AG04450 (cell line): ENCODE data around the gene RASGRP3. TPM values are rescaled to one million over a fixed set of nuclear protein-coding genes. Genes with fewer than 3 reads are reported as not detected.
"Not testable (repeated sequence)": the region's sequence is repeated elsewhere in the genome, so short reads cannot be mapped to it uniquely, and the experiment has no call there.

Source experiments
- CTCF ChIA-PET: fragments of 300-600, 350-600 bp; formaldehyde crosslinking; extraction: SDS; loops from one replicate; lab custom pipeline; 2022; ENCODE audit warnings: antibody characterized with exemption, inconsistent platforms; lab: Charles Lee
- POLR2A ChIA-PET: fragments of 350-600 bp; formaldehyde crosslinking; extraction: SDS; loops from one replicate; lab custom pipeline; 2021; ENCODE audit warnings: antibody characterized with exemption, inconsistent platforms; lab: Yijun Ruan, JAX
- DNase-seq: peaks from one replicate; pipeline ENCODE4 v3.0.0-alpha.2; 2011; ENCODE audit warnings: low read depth, low spot score
- H3K27ac ChIP-seq: one replicate; pipeline ENCODE4 v1.5.1; 2012; ENCODE audit warnings: low read depth, low read length, control low read depth
- H3K27me3 ChIP-seq: one replicate; pipeline ENCODE4 v1.6.0; 2012; ENCODE audit warnings: low read length; ENCODE audit not compliant: control insufficient read depth, insufficient read depth
- H3K4me3 ChIP-seq: 2 replicates; pipeline ENCODE4 v1.5.1; 2011; ENCODE audit warnings: mild to moderate bottlenecking, low read depth, low read length, control low read depth
- H3K9me3 ChIP-seq: 2 replicates; pipeline ENCODE4 v1.5.1; 2012; ENCODE audit warnings: low read length; ENCODE audit not compliant: control insufficient read depth, insufficient read depth
- polyA plus RNA-seq: library from polyadenylated mRNA; depleted of rRNA; stranded (reverse); fragments of >200 nt; gene quantifications from 2 replicates; pipeline ENCODE4 v1.2.3, GENCODE V29; 2011
- TF ChIP-seq, protein P1 (sequence below): IDR thresholded peaks from 2 replicates; pipeline ENCODE4 v1.5.1; 2011; ENCODE audit warnings: low read depth, low read length, control low read depth, inconsistent platforms

Gene RASGRP3
- polyA plus RNA-seq, 1 experiment, result 1.4 TPM

DNA sequence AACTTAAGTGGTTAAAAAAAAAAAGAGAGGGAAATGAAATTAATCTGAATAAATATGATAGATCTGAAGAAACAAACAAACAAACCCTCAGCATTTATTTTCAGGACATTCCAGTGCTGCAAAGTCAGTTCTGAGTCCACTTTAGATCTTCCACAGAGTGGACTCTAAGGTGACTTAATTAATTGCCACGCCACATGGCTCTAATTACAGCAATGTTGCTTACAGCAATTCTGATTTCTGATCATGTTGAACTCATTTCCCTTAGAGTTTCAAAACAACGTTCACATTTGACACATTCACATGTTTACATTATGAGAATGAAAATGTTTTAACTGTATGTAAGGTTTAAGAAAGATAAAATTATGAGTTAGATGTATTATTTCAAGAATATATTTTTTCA is 38.6 kb upstream of the RASGRP3 start:
- Histone ChIP-seq H3K4me3 (no peak overlapping the region), H3K27me3 (no peaks in the 10 kb centered on the region), H3K27ac (no peak overlapping the region), H3K9me3 (no peaks in the 10 kb centered on the region)
- POLR2A ChIA-PET, result interaction anchor here (1.2 kb wide), 1 partner anchor 38 kb away, joined by 6 read pairs; the partner anchor contains the start of gene RASGRP3
- DNase-seq, result no peak
- TF ChIP-seq, protein P1, sequence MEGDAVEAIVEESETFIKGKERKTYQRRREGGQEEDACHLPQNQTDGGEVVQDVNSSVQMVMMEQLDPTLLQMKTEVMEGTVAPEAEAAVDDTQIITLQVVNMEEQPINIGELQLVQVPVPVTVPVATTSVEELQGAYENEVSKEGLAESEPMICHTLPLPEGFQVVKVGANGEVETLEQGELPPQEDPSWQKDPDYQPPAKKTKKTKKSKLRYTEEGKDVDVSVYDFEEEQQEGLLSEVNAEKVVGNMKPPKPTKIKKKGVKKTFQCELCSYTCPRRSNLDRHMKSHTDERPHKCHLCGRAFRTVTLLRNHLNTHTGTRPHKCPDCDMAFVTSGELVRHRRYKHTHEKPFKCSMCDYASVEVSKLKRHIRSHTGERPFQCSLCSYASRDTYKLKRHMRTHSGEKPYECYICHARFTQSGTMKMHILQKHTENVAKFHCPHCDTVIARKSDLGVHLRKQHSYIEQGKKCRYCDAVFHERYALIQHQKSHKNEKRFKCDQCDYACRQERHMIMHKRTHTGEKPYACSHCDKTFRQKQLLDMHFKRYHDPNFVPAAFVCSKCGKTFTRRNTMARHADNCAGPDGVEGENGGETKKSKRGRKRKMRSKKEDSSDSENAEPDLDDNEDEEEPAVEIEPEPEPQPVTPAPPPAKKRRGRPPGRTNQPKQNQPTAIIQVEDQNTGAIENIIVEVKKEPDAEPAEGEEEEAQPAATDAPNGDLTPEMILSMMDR, result no peak
- CTCF ChIA-PET, result interaction anchor here (2.0 kb wide), 1 partner anchor 42 kb away, joined by 11 read pairs; no protein-coding TSS in a partner anchor

DNA sequence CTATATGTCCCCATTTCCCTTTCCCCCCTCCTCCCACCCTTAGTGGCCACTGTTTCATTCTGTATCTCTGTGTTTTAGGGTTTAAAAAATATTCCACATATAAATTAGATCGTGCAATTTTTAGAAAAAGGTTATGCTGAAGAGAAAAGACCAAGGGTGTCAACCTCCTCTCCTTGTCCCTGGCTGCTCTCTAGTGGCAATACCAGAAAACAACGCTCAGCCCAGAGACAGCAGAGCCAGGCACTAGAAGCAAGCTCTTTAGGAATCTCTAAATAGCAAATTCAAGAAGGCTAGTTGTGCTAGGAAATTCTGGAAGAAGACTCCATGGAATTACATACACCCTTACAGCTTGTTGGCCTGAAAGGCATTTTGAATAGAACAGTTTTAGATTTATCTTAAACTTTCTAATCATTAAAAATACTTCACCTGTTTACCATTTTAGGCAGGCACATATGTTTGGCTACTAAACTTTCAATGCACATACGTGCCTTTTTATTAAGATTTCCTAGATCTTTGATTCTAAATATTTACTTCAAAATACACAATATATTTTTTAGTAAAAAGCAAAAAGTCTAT is 35.1 kb upstream of the RASGRP3 start:
- ChIA-PET POLR2A (no interaction called here), CTCF (interaction anchor here (0.5 to 2.8 kb wide), 33 partner anchors 9 to 690 kb away, joined by 3 to 22 read pairs (median 4); no protein-coding TSS in a partner anchor)
- H3K27ac ChIP-seq, result no peak overlapping the region
- TF ChIP-seq, protein P1, result peak; percentile 82
- DNase-seq, result no peak
- no peak overlapping the region for H3K4me3 ChIP-seq
- H3K27me3 ChIP-seq, result no peaks in the 10 kb centered on the region
- H3K9me3 ChIP-seq, result no peaks in the 10 kb centered on the region

DNA sequence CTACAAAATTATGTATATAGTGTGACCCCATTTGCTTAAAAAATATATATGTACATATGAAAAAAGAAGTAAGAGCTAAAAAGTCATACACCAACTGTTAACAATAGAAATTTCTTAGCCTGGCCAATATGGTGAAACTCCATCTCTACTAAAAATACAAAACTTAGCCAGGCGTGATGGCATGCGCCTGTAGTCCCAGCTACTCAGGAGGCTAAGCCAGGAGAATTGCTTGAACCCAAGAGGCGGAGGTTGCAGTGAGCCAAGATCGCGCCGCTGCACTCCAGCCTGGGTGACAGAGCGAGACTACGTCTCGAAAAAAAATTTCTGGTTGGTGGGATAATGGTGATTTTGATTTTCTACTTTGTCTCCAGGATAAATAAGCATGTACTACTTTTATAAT is 34.4 kb upstream of the RASGRP3 start:
- H3K4me3 ChIP-seq, H3K27ac ChIP-seq, H3K27me3 ChIP-seq, DNase-seq, POLR2A ChIA-PET, H3K9me3 ChIP-seq: not testable (repeated sequence)
- CTCF ChIA-PET, result interaction anchor here (0.5 to 2.8 kb wide), 16 partner anchors 10 to 169 kb away, joined by 3 to 22 read pairs (median 4); no protein-coding TSS in a partner anchor

DNA sequence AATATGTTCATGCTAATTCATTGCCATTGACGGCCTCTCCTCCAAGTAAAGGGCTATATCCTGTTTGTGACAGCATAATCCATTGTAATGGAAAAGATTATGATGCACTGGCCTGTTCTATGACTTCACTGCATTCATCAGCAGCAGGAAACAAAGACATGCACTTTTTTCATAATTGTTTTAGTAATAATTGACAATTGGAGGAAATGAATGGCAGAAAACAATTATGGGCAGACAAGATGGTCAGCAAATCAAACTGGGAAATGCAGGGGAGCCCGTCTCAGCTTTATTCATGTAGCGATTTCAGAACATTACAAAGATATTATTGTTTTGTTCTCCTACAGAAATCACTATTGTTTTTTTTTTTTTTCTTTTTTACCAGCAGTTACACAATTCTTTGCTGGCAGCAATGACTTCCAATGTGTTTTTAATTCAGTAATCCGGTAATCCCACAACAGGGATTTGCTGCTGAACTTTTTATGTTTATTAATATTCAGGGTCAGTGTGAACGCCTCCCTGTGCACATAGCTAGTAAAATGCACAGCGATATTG is 33.8 kb upstream of the RASGRP3 start:
- no peaks in the 10 kb centered on the region for H3K27me3 ChIP-seq
- no peak for DNase-seq
- H3K9me3 ChIP-seq, result no peaks in the 10 kb centered on the region
- TF ChIP-seq, protein P1, result no peak
- ChIA-PET POLR2A (no interaction called here), CTCF (interaction anchor here (1.2 to 2.8 kb wide), 5 partner anchors 10 to 140 kb away, joined by 6 to 22 read pairs (median 9); no protein-coding TSS in a partner anchor)
- no peak overlapping the region for H3K4me3 ChIP-seq
- H3K27ac ChIP-seq, result no peak overlapping the region

DNA sequence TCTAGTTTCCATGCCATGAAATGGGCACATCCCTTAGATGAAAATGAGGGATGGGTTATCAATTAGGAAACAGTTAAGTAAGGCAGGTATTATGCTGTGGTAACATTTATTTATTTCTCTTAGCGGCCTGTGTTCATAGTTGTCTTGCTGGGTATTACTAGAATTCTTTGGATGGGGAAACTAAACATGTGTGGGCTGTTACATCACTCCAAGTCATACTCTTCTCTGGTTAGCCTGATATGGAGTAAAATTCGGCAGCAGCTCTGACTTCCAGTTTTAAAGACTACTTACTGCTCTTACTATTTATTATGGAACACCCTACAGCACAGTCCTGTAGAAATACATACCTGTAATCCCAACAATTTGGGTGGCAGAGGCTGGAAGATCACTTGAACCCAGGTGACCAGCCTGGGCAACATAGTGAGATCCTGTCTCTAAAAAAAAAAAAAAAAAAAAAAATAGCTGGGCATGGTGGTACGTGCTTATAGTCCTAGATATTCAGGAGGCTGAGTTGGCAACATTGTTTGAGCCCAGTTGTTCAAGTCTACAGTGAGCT is 33.1 kb upstream of the RASGRP3 start:
- no peak overlapping the region for H3K27ac ChIP-seq
- TF ChIP-seq, protein P1, result no peak
- POLR2A ChIA-PET, result interaction anchor here (0.6 kb wide), 2 partner anchors 52 to 132 kb away, joined by 3 to 6 read pairs; no protein-coding TSS in a partner anchor
- H3K4me3 ChIP-seq, result no peak overlapping the region
- no peak for DNase-seq
- H3K27me3 ChIP-seq, result no peaks in the 10 kb centered on the region
- no peaks in the 10 kb centered on the region for H3K9me3 ChIP-seq
- CTCF ChIA-PET, result interaction anchor here (0.6 to 1.8 kb wide), 5 partner anchors 11 to 595 kb away, joined by 3 to 9 read pairs (median 6); no protein-coding TSS in a partner anchor
